NCI-H345 treated with DMSO at 0.1 percent for 48 hours (cell line): Measurements from ENCODE around the gene SMAD2.
"Not testable (repeated sequence)": the region's sequence is repeated elsewhere in the genome, so short reads cannot be mapped to it uniquely, and the experiment has no call there.

Experiments used
- DNase-seq: peaks from one replicate; lab custom pipeline; 2025; ENCODE audit not compliant: unreplicated experiment; lab: John Stamatoyannopoulos, UW

The SMAD2 gene

GRCh38 chr18:47846431-47846830 is 84.0 kb downstream of the SMAD2 start:
- DNase-seq = no peak

GRCh38 chr18:47844828-47845498 is 85.5 kb downstream of the SMAD2 start:
- no peak for DNase-seq

GRCh38 chr18:47842836-47843235 is 87.6 kb downstream of the SMAD2 start:
- no peak for DNase-seq

- DNase-seq = no peak
Observed at GRCh38 chr18:47838396-47838795, 92.1 kb downstream of the SMAD2 start.

GRCh38 chr18:47832348-47832747 is 98.1 kb downstream of the SMAD2 start:
- no peak for DNase-seq

GRCh38 chr18:47831351-47831750 is 99.1 kb downstream of the SMAD2 start:
- no peak for DNase-seq

GRCh38 chr18:47830772-47831171 is 99.7 kb downstream of the SMAD2 start:
- no peak for DNase-seq

GRCh38 chr18:47829831-47830230 is 100.6 kb downstream of the SMAD2 start:
- no peak for DNase-seq

GRCh38 chr18:47828031-47828430 is 102.4 kb downstream of the SMAD2 start:
- DNase-seq = not testable (repeated sequence)

- DNase-seq = no peak
Observed at GRCh38 chr18:47826157-47827074, 104.0 kb downstream of the SMAD2 start.

GRCh38 chr18:47821314-47821713 is 109.1 kb downstream of the SMAD2 start:
- no peak for DNase-seq

- DNase-seq = no peak
Observed at GRCh38 chr18:47817795-47818077, 112.7 kb downstream of the SMAD2 start.

- DNase-seq = no peak
Observed at GRCh38 chr18:47817017-47817794, 113.3 kb downstream of the SMAD2 start.

- no peak for DNase-seq
Observed at GRCh38 chr18:47815486-47816270, 114.8 kb downstream of the SMAD2 start.

- DNase-seq = no peak
Observed at GRCh38 chr18:47809420-47809819, 121.0 kb downstream of the SMAD2 start.

- no peak for DNase-seq
Observed at GRCh38 chr18:47802802-47803201, 127.7 kb downstream of the SMAD2 start.

GRCh38 chr18:47801817-47802216 is 128.6 kb downstream of the SMAD2 start:
- DNase-seq = no peak

GRCh38 chr18:47800756-47801155 is 129.7 kb downstream of the SMAD2 start:
- DNase-seq = no peak

- DNase-seq = no peak
Observed at GRCh38 chr18:47800248-47800647, 130.2 kb downstream of the SMAD2 start.

GRCh38 chr18:47799376-47799775 is 131.1 kb downstream of the SMAD2 start:
- DNase-seq = no peak

GRCh38 chr18:47798366-47798765 is 132.1 kb downstream of the SMAD2 start:
- no peak for DNase-seq
